H1 (cell line): ENCODE results near the gene CPLX1. TPM values are rescaled to one million over a fixed set of nuclear protein-coding genes. Genes with fewer than 3 reads are reported as not detected.

Experiments used
- CTCF ChIA-PET: fragments of 300-600 bp; sonication (Branson Sonifier 250); formaldehyde crosslinking; loops from one replicate; lab custom pipeline; 2021; ENCODE audit not compliant: partially characterized antibody; lab: Charles Lee
- POLR2A ChIA-PET: fragments of 300-600 bp; sonication (Branson Sonifier 250); formaldehyde crosslinking; loops from one replicate; lab custom pipeline; 2021; ENCODE audit warnings: inconsistent platforms; ENCODE audit not compliant: partially characterized antibody; lab: Charles Lee
- DNase-seq, 2 experiments: peaks; one replicate each; pipeline versions ENCODE4 v3.0.0 to v3.0.0-alpha.2; 2010 to 2022; ENCODE audit warnings: low spot score in 2 of 2, low read depth in 1 of 2, mixed read lengths in 1 of 2
- FAIRE-seq: peaks from 2 replicates; lab custom pipeline; 2011; peaks lifted over from hg19 to GRCh38; lab: Jason Lieb, UNC
- H2AFZ ChIP-seq: 2 replicates; pipeline ENCODE4 v1.8.1; 2012; ENCODE audit warnings: low read length, inconsistent platforms
- H2AK5ac ChIP-seq: 2 replicates; pipeline ENCODE4 v1.6.1; 2013; ENCODE audit warnings: low read depth, low read length
- H2BK120ac ChIP-seq: replicated peaks from 2 replicates; pipeline ENCODE3; 2013; ENCODE audit warnings: low read depth, low read length, inconsistent platforms
- H2BK12ac ChIP-seq: 2 replicates; pipeline ENCODE4 v1.6.1; 2013; ENCODE audit warnings: low read depth, low read length
- H2BK15ac ChIP-seq: 2 replicates; pipeline ENCODE4 v1.6.1; 2013; ENCODE audit warnings: low read length
- H2BK20ac ChIP-seq: 2 replicates; pipeline ENCODE4 v1.6.1; 2013; ENCODE audit warnings: low read length
- H2BK5ac ChIP-seq: 2 replicates; pipeline ENCODE4 v1.6.1; 2013; ENCODE audit warnings: low read depth, low read length
- H3K14ac ChIP-seq: 2 replicates; pipeline ENCODE4 v1.6.1; 2013; ENCODE audit warnings: inconsistent platforms; ENCODE audit not compliant: insufficient read length
- H3K18ac ChIP-seq: 2 replicates; pipeline ENCODE4 v1.6.1; 2013; ENCODE audit warnings: low read length; ENCODE audit errors: extremely low read depth
- H3K23ac ChIP-seq: 2 replicates; pipeline ENCODE4 v1.6.1; 2013; ENCODE audit warnings: inconsistent platforms; ENCODE audit not compliant: insufficient read length
- H3K23me2 ChIP-seq: 2 replicates; pipeline ENCODE4 v1.6.1; 2013; ENCODE audit warnings: low read depth, low read length
- H3K27ac ChIP-seq: 2 replicates; pipeline ENCODE4 v1.6.1; 2011; ENCODE audit warnings: low read depth, low read length, inconsistent platforms
- H3K27me3 ChIP-seq, 4 experiments: replicated peaks in 1 of 4; 1 replicate in 1 of 4; 2 replicates in 3 of 4; pipeline versions ENCODE4 v1.6.1 to v1.8.1; 2011 to 2013; ENCODE audit warnings: low read length in 3 of 4, mild to moderate bottlenecking in 3 of 4, inconsistent platforms in 2 of 4, mixed read lengths in 2 of 4, moderate library complexity in 1 of 4; ENCODE audit not compliant: control insufficient read depth in 3 of 4, insufficient read depth in 3 of 4; ENCODE audit errors: extremely low read depth in 1 of 4
- H3K36me3 ChIP-seq, 4 experiments: 2 replicates each; pipeline versions ENCODE4 v1.6.1 to v1.8.1; 2011 to 2013; ENCODE audit warnings: mild to moderate bottlenecking in 4 of 4, low read length in 3 of 4, moderate library complexity in 2 of 4, control low read depth in 1 of 4, inconsistent platforms in 1 of 4; ENCODE audit not compliant: insufficient read depth in 4 of 4, control insufficient read depth in 2 of 4
- H3K4ac ChIP-seq: replicated peaks from 2 replicates; pipeline ENCODE3; 2013; ENCODE audit warnings: low read length, low read depth, mixed read lengths, inconsistent platforms; ENCODE audit not compliant: insufficient read length
- H3K4me1 ChIP-seq, 4 experiments: replicated peaks in 1 of 4; 1 replicate in 1 of 4; 2 replicates in 3 of 4; pipeline versions ENCODE4 v1.6.1 to v1.8.1; 2011 to 2013; ENCODE audit warnings: low read length in 3 of 4, inconsistent platforms in 2 of 4, mixed read lengths in 1 of 4; ENCODE audit not compliant: insufficient read depth in 4 of 4, control insufficient read depth in 3 of 4
- H3K4me2 ChIP-seq, 2 experiments: 2 replicates each; pipeline versions ENCODE4 v1.6.1 to v1.8.1; 2011 to 2013; ENCODE audit warnings: low read depth in 2 of 2, low read length in 2 of 2, control low read depth in 1 of 2, inconsistent platforms in 1 of 2, mild to moderate bottlenecking in 1 of 2; ENCODE audit not compliant: insufficient read depth in 1 of 2
- H3K4me3 ChIP-seq, 4 experiments: fragments of 200-600, 300-600 bp in 1 of 4; sonication (generic), shearing (Covaris generic), sonication (Bioruptor Twin) in 1 of 4; 2 replicates each; pipeline versions ENCODE4 v1.5.1 to v1.8.1; 2011 to 2016; ENCODE audit warnings: low read length in 4 of 4, low read depth in 3 of 4, control low read depth in 2 of 4, inconsistent platforms in 2 of 4, mild to moderate bottlenecking in 2 of 4, mixed read lengths in 1 of 4, moderate library complexity in 1 of 4; ENCODE audit not compliant: insufficient read depth in 2 of 4; ENCODE audit errors: extremely low read depth in 1 of 4
- H3K56ac ChIP-seq: replicated peaks from 2 replicates; pipeline ENCODE3; 2013; ENCODE audit warnings: low read depth, mild to moderate bottlenecking, mixed read lengths, low read length, inconsistent platforms; ENCODE audit not compliant: insufficient read length
- H3K79me1 ChIP-seq: 2 replicates; pipeline ENCODE4 v1.6.1; 2013; ENCODE audit warnings: low read depth, low read length, control low read depth
- H3K79me2 ChIP-seq, 2 experiments: 2 replicates each; pipeline versions ENCODE4 v1.6.1 to v1.8.1; 2012 to 2013; ENCODE audit warnings: low read length in 2 of 2, mild to moderate bottlenecking in 2 of 2, inconsistent platforms in 1 of 2; ENCODE audit not compliant: insufficient read depth in 2 of 2, control insufficient read depth in 1 of 2
- H3K9ac ChIP-seq, 4 experiments: replicated peaks in 1 of 4; 1 replicate in 1 of 4; 2 replicates in 3 of 4; pipeline versions ENCODE4 v1.6.1 to v1.8.1; 2011 to 2013; ENCODE audit warnings: low read depth in 3 of 4, low read length in 3 of 4, control low read depth in 2 of 4, mild to moderate bottlenecking in 2 of 4, moderate library complexity in 2 of 4, inconsistent platforms in 1 of 4; ENCODE audit errors: extremely low read depth in 1 of 4
- H3K9me3 ChIP-seq, 2 experiments: 2 replicates each; pipeline versions ENCODE4 v1.6.1 to v1.8.1; 2012 to 2013; ENCODE audit warnings: mild to moderate bottlenecking in 2 of 2, moderate library complexity in 2 of 2, control low read depth in 1 of 2, inconsistent platforms in 1 of 2, low read depth in 1 of 2, low read length in 1 of 2, mixed read lengths in 1 of 2; ENCODE audit not compliant: insufficient read depth in 2 of 2
- H4K20me1 ChIP-seq, 2 experiments: replicated peaks in 1 of 2; 2 replicates each; pipeline versions ENCODE3 to v1.8.1; 2011 to 2013; ENCODE audit warnings: inconsistent platforms in 2 of 2, low read length in 2 of 2, mild to moderate bottlenecking in 1 of 2; ENCODE audit not compliant: insufficient read depth in 2 of 2, control insufficient read depth in 1 of 2
- H4K5ac ChIP-seq: 2 replicates; pipeline ENCODE4 v1.6.1; 2013; ENCODE audit warnings: low read length, low read depth, mixed read lengths, inconsistent platforms; ENCODE audit not compliant: insufficient read length
- H4K8ac ChIP-seq: 2 replicates; pipeline ENCODE4 v1.8.0; 2013; ENCODE audit warnings: mild to moderate bottlenecking, moderate library complexity, low read length, inconsistent platforms; ENCODE audit not compliant: insufficient read depth; ENCODE audit errors: extremely low read depth
- H4K91ac ChIP-seq: replicated peaks from 2 replicates; pipeline ENCODE3; 2013; ENCODE audit warnings: low read length, mixed read lengths, inconsistent platforms; ENCODE audit not compliant: insufficient read length
- POLR2A ChIP-seq, 2 experiments: IDR thresholded peaks; 1 replicate in 1 of 2; 2 replicates in 1 of 2; pipeline ENCODE4 v1.6.1; 2011; ENCODE audit warnings: low read depth in 2 of 2, low read length in 2 of 2, mild to moderate bottlenecking in 2 of 2; ENCODE audit errors: control extremely low read depth in 1 of 2
- TEAD4 ChIP-seq: IDR thresholded peaks from 2 replicates; pipeline ENCODE4 v1.6.1; 2012; ENCODE audit warnings: low read depth, low read length, inconsistent platforms, mixed read lengths
- WGBS, 2 experiments: shearing (Covaris generic) in 1 of 2; methylation state at CpG; one replicate each; pipeline versions ENCODE4 v1.1.6 to v1.1.7; 2013 to 2015; ENCODE audit warnings: low lambda C conversion rate in 2 of 2, mixed read lengths in 2 of 2, inconsistent platforms in 1 of 2, low coverage in 1 of 2, missing lambda C conversion rate in 1 of 2; ENCODE audit not compliant: insufficient replicate concordance in 2 of 2, insufficient coverage in 1 of 2, insufficient read length in 1 of 2; ENCODE audit errors: extremely low coverage in 1 of 2, missing lambda C conversion rate in 1 of 2; 5-methylcytosine and 5-hydroxymethylcytosine counted together
- polyA plus RNA-seq, 7 experiments: library from polyadenylated mRNA; depleted of rRNA in 3 of 7; stranded (reverse) in 5 of 7; unstranded in 2 of 7; fragments of >200 nt in 5 of 7; fragments of 200-250 nt in 2 of 7; gene quantifications; 1 replicate in 5 of 7; 2 replicates in 1 of 7; 4 replicates in 1 of 7; pipeline versions ENCODE4 v1.2.1 to v1.2.3, GENCODE V29; 2011 to 2013; ENCODE audit warnings: missing spikeins in 2 of 7, mixed read lengths in 2 of 7
- total RNA-seq: library from RNA; stranded (reverse); fragmentation: NEBNext Ultra II Directional; extraction: Animal tissue kit (Norgen Biotek cat#: 25700); gene quantifications from 2 replicates; pipeline ENCODE4 v1.2.1, GENCODE V29; 2021

CPLX1 gene
- total and polyA plus RNA-seq, 2 of the 8 experiments (the other 6 are each of a cell fraction or from before 2014, with no cell fraction given), result 0.32 to 0.56 TPM

GRCh38 chr4:777520-778262 is 48.2 kb downstream of the CPLX1 start:
- Histone ChIP-seq H3K27me3 (no peaks in the 10 kb centered on the region; a peak in 1 of 7 replicates), H3K56ac (no peak overlapping the region), H3K9ac (no peak overlapping the region), H3K4me2 (no peak overlapping the region), H3K36me3 (peaks cover 0 to 52% (median 16%) of the 10 kb centered on the region in 4 experiments; a peak in 7 of 8 replicates), H4K20me1 (peaks cover 19 to 22% of the 10 kb centered on the region in 2 experiments), H2BK120ac (no peak overlapping the region), H3K9me3 (no peaks in the 10 kb centered on the region), H3K79me1 (peaks cover 9% of the 10 kb centered on the region), H2BK15ac (no peak overlapping the region), H3K23ac (no peak overlapping the region), H3K14ac (no peak overlapping the region), H4K8ac (no peak overlapping the region), H3K4me1 (peaks cover 0 to 8% (median 7%) of the 10 kb centered on the region in 4 experiments; a peak in 6 of 7 replicates), H3K4me3 (no peak overlapping the region), H3K18ac (no peak overlapping the region), H2BK20ac (no peak overlapping the region), H2BK12ac (no peak overlapping the region), H3K79me2 (peaks cover 11 to 77% of the 10 kb centered on the region in 2 experiments; a peak in 3 of 4 replicates), H2AK5ac (no peak overlapping the region), H4K5ac (no peak overlapping the region), H2AFZ (no peak overlapping the region), H2BK5ac (no peak overlapping the region), H3K27ac (no peak overlapping the region), H4K91ac (no peak overlapping the region), H3K23me2 (peaks cover 9% of the 10 kb centered on the region), H3K4ac (no peak overlapping the region)
- no peak for DNase-seq
- ChIA-PET POLR2A (interaction anchor here (1.2 to 1.5 kb wide), 2 partner anchors 9 to 19 kb away, joined by 3 to 5 read pairs; no protein-coding TSS in a partner anchor), CTCF (no interaction called here)
- FAIRE-seq, result no peak
- peak in 1 of 2 experiments; percentile 46; a peak in 1 of 3 replicates for TF ChIP-seq POLR2A (IDR thresholded peaks at IDR 0.05; ENCODE audit: control extremely low read depth in 1 of 2, low read depth in 2 of 2, low read length in 2 of 2)
- TF ChIP-seq TEAD4, result no peak
- WGBS, 2 experiments, result 92% methylated on average over 6 of the region's 6 CpGs; no CpG with 5 or more reads in 1 of the 2 experiments
